Urinary bladder (tissue), 4 donors: ENCODE measurements around the gene CCDC86. TPM values are rescaled to one million over a fixed set of nuclear protein-coding genes. Genes with fewer than 3 reads are reported as not detected.
"Not testable (repeated sequence)": the region's sequence is repeated elsewhere in the genome, so short reads cannot be mapped to it uniquely, and the experiment has no call there.

ENCODE experiments used
- DNase-seq: peaks from one replicate; pipeline ENCODE4 v3.0.0-alpha.2; 2015; ENCODE audit errors: extremely low spot score
- H3K27ac ChIP-seq: one replicate; pipeline ENCODE4 v1.5.1; 2013; ENCODE audit warnings: low read depth, mild to moderate bottlenecking, moderate library complexity
- H3K36me3 ChIP-seq: one replicate; pipeline ENCODE4 v1.6.1; 2013; ENCODE audit warnings: mild to moderate bottlenecking, moderate library complexity; ENCODE audit not compliant: insufficient read depth
- H3K4me1 ChIP-seq: one replicate; pipeline ENCODE4 v1.6.1; 2013; ENCODE audit warnings: mild to moderate bottlenecking, moderate library complexity; ENCODE audit not compliant: insufficient read depth
- H3K4me3 ChIP-seq: one replicate; pipeline ENCODE4 v1.5.1; 2013; ENCODE audit warnings: low read depth, low read length
- WGBS: extraction: QIAGEN DNeasy Blood & Tissue Kit; methylation state at CpG from one replicate; pipeline ENCODE4 v1.1.7; 2013; 5-methylcytosine and 5-hydroxymethylcytosine counted together
- polyA plus RNA-seq: library from polyadenylated mRNA; stranded (reverse); fragments of 200-250 nt; gene quantifications from one replicate; pipeline ENCODE4 v1.2.3, GENCODE V29; 2013
- total RNA-seq: library from RNA; depleted of rRNA; stranded (reverse); fragments of >200 nt; gene quantifications from one replicate; pipeline ENCODE4 v1.2.3, GENCODE V29; 2014
- donor health status: healthy with polysubstance abuse.
- donor health status: healthy.

Gene CCDC86
- total and polyA plus RNA-seq, 2 donors = 4.5 to 23.4 TPM

- Histone ChIP-seq H3K4me1 (no peaks in the 10 kb centered on the region), H3K4me3 (no peak overlapping the region), H3K27ac (no peak overlapping the region), H3K36me3 (no peaks in the 10 kb centered on the region)
- WGBS = 97% methylated on average over 2 of the region's 2 CpGs
- DNase-seq = no peak
Measured at GRCh38 chr11:60816590-60817157, 25.2 kb upstream of the CCDC86 start.

GRCh38 chr11:60818057-60818456 lies 23.9 kb upstream of the CCDC86 start:
- Histone ChIP-seq H3K36me3 (no peaks in the 10 kb centered on the region), H3K27ac (no peak overlapping the region), H3K4me3 (no peak overlapping the region), H3K4me1 (no peaks in the 10 kb centered on the region)
- DNase-seq = no peak
- WGBS = 79% methylated on average over 4 of the region's 4 CpGs

GRCh38 chr11:60821827-60822599 lies 19.9 kb upstream of the CCDC86 start:
- no peak for DNase-seq
- H3K4me3 ChIP-seq = no peak overlapping the region
- WGBS = 61% methylated on average over 15 of the region's 15 CpGs
- no peak overlapping the region for H3K27ac ChIP-seq
- no peaks in the 10 kb centered on the region for H3K36me3 ChIP-seq
- no peaks in the 10 kb centered on the region for H3K4me1 ChIP-seq

- not testable (repeated sequence) for H3K4me1 ChIP-seq, H3K4me3 ChIP-seq, DNase-seq, H3K27ac ChIP-seq, H3K36me3 ChIP-seq
- 92% methylated on average over 5 of the region's 5 CpGs for WGBS
Measured at GRCh38 chr11:60823745-60824306, 18.1 kb upstream of the CCDC86 start.

- no peaks in the 10 kb centered on the region for H3K4me1 ChIP-seq
- WGBS = 80% methylated on average over 5 of the region's 5 CpGs
Measured at GRCh38 chr11:60825118-60825517, 16.8 kb upstream of the CCDC86 start.

GRCh38 chr11:60825790-60826189 lies 16.1 kb upstream of the CCDC86 start:
- DNase-seq = no peak
- Histone ChIP-seq H3K4me3 (no peak overlapping the region), H3K36me3 (no peaks in the 10 kb centered on the region), H3K27ac (no peak overlapping the region), H3K4me1 (no peaks in the 10 kb centered on the region)
- WGBS = 68% methylated on average over 6 of the region's 6 CpGs

More at GRCh38 chr11:60825118-60825517, 16.8 kb upstream of the CCDC86 start:
- Histone ChIP-seq H3K4me3 (no peak overlapping the region), H3K36me3 (no peaks in the 10 kb centered on the region), H3K27ac (no peak overlapping the region)
- no peak for DNase-seq

GRCh38 chr11:60830478-60831142 lies 11.3 kb upstream of the CCDC86 start:
- no peak overlapping the region for H3K27ac ChIP-seq
- no peaks in the 10 kb centered on the region for H3K4me1 ChIP-seq
- WGBS = 38% methylated on average over 10 of the region's 10 CpGs

GRCh38 chr11:60831143-60831500 lies 10.8 kb upstream of the CCDC86 start:
- WGBS = 20% methylated on average over 8 of the region's 8 CpGs
- Histone ChIP-seq H3K4me3 (no peak overlapping the region), H3K36me3 (no peaks in the 10 kb centered on the region), H3K27ac (no peak overlapping the region), H3K4me1 (no peaks in the 10 kb centered on the region)
- no peak for DNase-seq

More at GRCh38 chr11:60830478-60831142, 11.3 kb upstream of the CCDC86 start:
- no peak overlapping the region for H3K4me3 ChIP-seq
- H3K36me3 ChIP-seq = no peaks in the 10 kb centered on the region
- no peak for DNase-seq

GRCh38 chr11:60831501-60832079 lies 10.3 kb upstream of the CCDC86 start:
- no peaks in the 10 kb centered on the region for H3K36me3 ChIP-seq
- H3K4me1 ChIP-seq = no peaks in the 10 kb centered on the region
- H3K27ac ChIP-seq = no peak overlapping the region
- H3K4me3 ChIP-seq = no peak overlapping the region
- 54% methylated on average over 7 of the region's 7 CpGs for WGBS
- no peak for DNase-seq

GRCh38 chr11:60834742-60835533 lies 7.0 kb upstream of the CCDC86 start:
- WGBS = 48% methylated on average over 7 of the region's 7 CpGs
- Histone ChIP-seq H3K27ac (no peak overlapping the region), H3K36me3 (no peaks in the 10 kb centered on the region), H3K4me3 (no peak overlapping the region), H3K4me1 (no peaks in the 10 kb centered on the region)
- no peak for DNase-seq

GRCh38 chr11:60835534-60835846 lies 6.4 kb upstream of the CCDC86 start:
- no peak for DNase-seq
- H3K36me3 ChIP-seq = no peaks in the 10 kb centered on the region
- WGBS = 77% methylated on average over 3 of the region's 3 CpGs
- H3K27ac ChIP-seq = no peak overlapping the region
- H3K4me3 ChIP-seq = no peak overlapping the region
- H3K4me1 ChIP-seq = no peaks in the 10 kb centered on the region

GRCh38 chr11:60836866-60837515 lies 4.9 kb upstream of the CCDC86 start:
- DNase-seq = no peak
- 43% methylated on average over 9 of the region's 9 CpGs for WGBS
- no peak overlapping the region for H3K4me3 ChIP-seq
- H3K36me3 ChIP-seq = no peaks in the 10 kb centered on the region
- peaks cover 5% of the 10 kb centered on the region for H3K4me1 ChIP-seq
- H3K27ac ChIP-seq = no peak overlapping the region

GRCh38 chr11:60838132-60838531 lies 3.8 kb upstream of the CCDC86 start:
- 70% methylated on average over 7 of the region's 7 CpGs for WGBS
- Histone ChIP-seq H3K4me3 (no peak overlapping the region), H3K4me1 (peaks cover 5% of the 10 kb centered on the region), H3K36me3 (no peaks in the 10 kb centered on the region), H3K27ac (no peak overlapping the region)
- DNase-seq = no peak
